ENCODE measurements around the gene STX8. TPM values are rescaled to one million over a fixed set of nuclear protein-coding genes. Genes with fewer than 3 reads are reported as not detected.

STX8 gene
- total RNA-seq, 1 donor from 2014 or later = 31.2 TPM

GRCh38 chr17:9232591-9233270 lies 342.9 kb downstream of the STX8 start:
- H3K27ac ChIP-seq = peak overlapping the region; percentile 79
- no peaks in the 10 kb centered on the region for H3K9me3 ChIP-seq
- H3K4me1 ChIP-seq = peaks cover 40% of the 10 kb centered on the region
- DNase-seq (ENCODE audit: extremely low spot score in 2 of 2) = no peak
- TF ChIP-seq POLR2AphosphoS5 (IDR thresholded peaks at IDR 0.05; ENCODE audit: insufficient read depth in 1 of 2, low read depth in 1 of 2) (peak; percentile 76 to 84), POLR2A (IDR thresholded peaks at IDR 0.05) (no peak)
- H3K36me3 ChIP-seq = no peaks in the 10 kb centered on the region
- no peak overlapping the region for H3K4me3 ChIP-seq
- no peaks in the 10 kb centered on the region for H3K27me3 ChIP-seq
- intact Hi-C loops (cut with DNase I) = no loop called here

DNA sequence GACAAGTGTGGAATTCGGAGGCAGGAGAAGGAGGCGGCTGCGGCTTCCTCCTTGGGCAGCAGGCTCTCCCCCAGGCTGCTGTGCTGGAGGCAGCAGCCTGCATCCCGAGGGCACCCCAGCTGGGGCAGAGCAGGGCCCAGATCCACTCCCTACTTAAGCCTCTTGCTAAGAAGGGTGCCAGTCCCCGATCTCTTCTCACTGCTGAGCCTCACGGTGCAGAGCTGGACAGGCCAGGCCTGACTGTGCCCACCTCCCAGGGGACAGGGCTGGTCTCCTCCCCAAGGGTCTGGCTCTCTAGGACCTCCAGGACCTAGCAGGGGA lies 343.5 kb downstream of the STX8 start:
- H3K27ac ChIP-seq = peak overlapping the region; percentile 79
- no peak overlapping the region for H3K4me3 ChIP-seq
- H3K36me3 ChIP-seq = no peaks in the 10 kb centered on the region
- peaks cover 41% of the 10 kb centered on the region for H3K4me1 ChIP-seq
- intact Hi-C loops (cut with DNase I) = no loop called here
- no peaks in the 10 kb centered on the region for H3K9me3 ChIP-seq
- TF ChIP-seq POLR2A (IDR thresholded peaks at IDR 0.05) (no peak), POLR2AphosphoS5 (IDR thresholded peaks at IDR 0.05; ENCODE audit: insufficient read depth in 1 of 2, low read depth in 1 of 2) (no peak)
- TF ChIP-seq, protein P1, sequence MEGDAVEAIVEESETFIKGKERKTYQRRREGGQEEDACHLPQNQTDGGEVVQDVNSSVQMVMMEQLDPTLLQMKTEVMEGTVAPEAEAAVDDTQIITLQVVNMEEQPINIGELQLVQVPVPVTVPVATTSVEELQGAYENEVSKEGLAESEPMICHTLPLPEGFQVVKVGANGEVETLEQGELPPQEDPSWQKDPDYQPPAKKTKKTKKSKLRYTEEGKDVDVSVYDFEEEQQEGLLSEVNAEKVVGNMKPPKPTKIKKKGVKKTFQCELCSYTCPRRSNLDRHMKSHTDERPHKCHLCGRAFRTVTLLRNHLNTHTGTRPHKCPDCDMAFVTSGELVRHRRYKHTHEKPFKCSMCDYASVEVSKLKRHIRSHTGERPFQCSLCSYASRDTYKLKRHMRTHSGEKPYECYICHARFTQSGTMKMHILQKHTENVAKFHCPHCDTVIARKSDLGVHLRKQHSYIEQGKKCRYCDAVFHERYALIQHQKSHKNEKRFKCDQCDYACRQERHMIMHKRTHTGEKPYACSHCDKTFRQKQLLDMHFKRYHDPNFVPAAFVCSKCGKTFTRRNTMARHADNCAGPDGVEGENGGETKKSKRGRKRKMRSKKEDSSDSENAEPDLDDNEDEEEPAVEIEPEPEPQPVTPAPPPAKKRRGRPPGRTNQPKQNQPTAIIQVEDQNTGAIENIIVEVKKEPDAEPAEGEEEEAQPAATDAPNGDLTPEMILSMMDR (IDR thresholded peaks at IDR 0.05) = no peak
- no peak for DNase-seq (ENCODE audit: extremely low spot score in 2 of 2)
- no peaks in the 10 kb centered on the region for H3K27me3 ChIP-seq

- peak overlapping the region; percentile 79 for H3K27ac ChIP-seq
- no peak for DNase-seq (ENCODE audit: extremely low spot score in 2 of 2)
- no peaks in the 10 kb centered on the region for H3K36me3 ChIP-seq
- no peak overlapping the region for H3K4me3 ChIP-seq
- H3K27me3 ChIP-seq = no peaks in the 10 kb centered on the region
- TF ChIP-seq POLR2AphosphoS5 (IDR thresholded peaks at IDR 0.05; ENCODE audit: insufficient read depth in 1 of 2, low read depth in 1 of 2) = no peak
- no peak for TF ChIP-seq POLR2A (IDR thresholded peaks at IDR 0.05)
- TF ChIP-seq, protein P1 (IDR thresholded peaks at IDR 0.05) = no peak
- H3K9me3 ChIP-seq = no peaks in the 10 kb centered on the region
- intact Hi-C loops (cut with DNase I) = no loop called here
- peaks cover 42% of the 10 kb centered on the region for H3K4me1 ChIP-seq
These were observed 344.0 kb downstream of the STX8 start for GRCh38 chr17:9231449-9232154.

DNA sequence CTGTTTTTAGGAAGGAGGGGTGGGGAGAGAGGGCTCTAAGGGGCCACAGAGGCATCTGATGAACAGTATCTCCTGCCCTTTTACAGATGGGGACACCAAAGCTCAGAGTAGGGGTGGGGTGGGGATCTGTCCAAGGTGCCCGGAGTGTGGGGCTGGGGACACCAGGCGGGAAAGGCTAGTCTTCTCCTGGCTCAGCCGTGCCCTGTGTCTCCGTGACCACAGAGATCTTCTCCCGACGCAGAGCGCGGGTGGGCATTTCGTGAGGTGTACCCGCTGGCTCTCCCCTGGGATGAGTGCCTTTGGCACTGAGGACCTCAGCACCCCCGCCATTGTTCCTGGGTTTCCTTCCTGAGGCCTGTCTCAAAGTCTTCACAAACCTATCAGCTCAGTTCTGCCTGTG lies 344.8 kb downstream of the STX8 start:
- intact Hi-C loops (cut with DNase I) = no loop called here
- H3K27me3 ChIP-seq = no peaks in the 10 kb centered on the region
- peaks cover 50% of the 10 kb centered on the region for H3K4me1 ChIP-seq
- H3K9me3 ChIP-seq = no peaks in the 10 kb centered on the region
- no peaks in the 10 kb centered on the region for H3K36me3 ChIP-seq
- DNase-seq (ENCODE audit: extremely low spot score in 2 of 2) = no peak
- TF ChIP-seq POLR2AphosphoS5 (IDR thresholded peaks at IDR 0.05; ENCODE audit: insufficient read depth in 1 of 2, low read depth in 1 of 2) (no peak), POLR2A (IDR thresholded peaks at IDR 0.05) (no peak)
- TF ChIP-seq, protein P1 (IDR thresholded peaks at IDR 0.05) = no peak
- peak overlapping the region; percentile 79 for H3K27ac ChIP-seq
- no peak overlapping the region for H3K4me3 ChIP-seq

DNA sequence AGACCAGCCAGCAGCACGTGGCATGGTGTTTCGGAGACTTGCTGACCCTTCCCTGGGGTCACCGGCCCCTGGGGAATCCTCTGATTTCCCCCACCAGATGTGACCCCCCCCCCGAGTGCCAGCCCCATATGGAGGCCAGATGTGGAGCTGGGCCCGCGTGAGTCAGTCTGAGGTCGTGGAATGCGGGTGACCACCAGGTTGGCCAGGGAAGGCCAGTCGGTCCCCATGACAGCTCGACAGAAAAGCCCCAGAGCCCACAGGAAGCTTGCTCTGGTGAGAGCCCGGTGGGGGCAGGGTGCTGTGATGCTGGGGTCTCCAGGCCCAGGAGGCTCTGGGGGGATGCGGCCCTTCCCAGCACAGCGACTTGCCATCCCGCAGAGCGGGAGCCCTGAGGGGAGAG lies 345.3 kb downstream of the STX8 start:
- H3K9me3 ChIP-seq = no peaks in the 10 kb centered on the region
- no peaks in the 10 kb centered on the region for H3K27me3 ChIP-seq
- DNase-seq (ENCODE audit: extremely low spot score in 2 of 2) = no peak
- peak overlapping the region; percentile 79 for H3K27ac ChIP-seq
- TF ChIP-seq POLR2AphosphoS5 (IDR thresholded peaks at IDR 0.05; ENCODE audit: insufficient read depth in 1 of 2, low read depth in 1 of 2) = peak in 1 of 2 donors; percentile 31
- TF ChIP-seq, protein P1 (IDR thresholded peaks at IDR 0.05) = no peak
- no peak for TF ChIP-seq POLR2A (IDR thresholded peaks at IDR 0.05)
- peaks cover 52% of the 10 kb centered on the region for H3K4me1 ChIP-seq
- no peaks in the 10 kb centered on the region for H3K36me3 ChIP-seq
- intact Hi-C loops (cut with DNase I) = no loop called here
- H3K4me3 ChIP-seq = no peak overlapping the region

Measured in vagina (tissue), 2 donors.